Medulla oblongata (tissue), 1 donor: Measurements from ENCODE around the gene GLI2.

Experiments
- DNase-seq: peaks from one replicate; pipeline ENCODE4 v3.0.0-alpha.2; 2015; ENCODE audit errors: extremely low spot score

The GLI2 gene

GRCh38 chr2:120738117-120738516, 2.4 kb downstream of the GLI2 start:
- no peak for DNase-seq

- DNase-seq = no peak
Measured at GRCh38 chr2:120738786-120739437, 3.2 kb downstream of the GLI2 start.

- DNase-seq = no peak
Measured at GRCh38 chr2:120739438-120740090, 3.9 kb downstream of the GLI2 start.

- DNase-seq = no peak
Measured at GRCh38 chr2:120740375-120740764, 4.7 kb downstream of the GLI2 start.

- no peak for DNase-seq
Measured at GRCh38 chr2:120740765-120741524, 5.3 kb downstream of the GLI2 start.

- no peak for DNase-seq
Measured at GRCh38 chr2:120741571-120742561, 6.2 kb downstream of the GLI2 start.

GRCh38 chr2:120743657-120744056, 8.0 kb downstream of the GLI2 start:
- DNase-seq = no peak

- no peak for DNase-seq
Measured at GRCh38 chr2:120744817-120745216, 9.1 kb downstream of the GLI2 start.

GRCh38 chr2:120745420-120746111, 9.9 kb downstream of the GLI2 start:
- no peak for DNase-seq

- no peak for DNase-seq
Measured at GRCh38 chr2:120746144-120746543, 10.5 kb downstream of the GLI2 start.

- DNase-seq = no peak
Measured at GRCh38 chr2:120747281-120747680, 11.6 kb downstream of the GLI2 start.

GRCh38 chr2:120747706-120748105, 12.0 kb downstream of the GLI2 start:
- DNase-seq = no peak

GRCh38 chr2:120748310-120748709, 12.6 kb downstream of the GLI2 start:
- DNase-seq = no peak

GRCh38 chr2:120748741-120749140, 13.1 kb downstream of the GLI2 start:
- no peak for DNase-seq

- no peak for DNase-seq
Measured at GRCh38 chr2:120749506-120750431, 14.1 kb downstream of the GLI2 start.

- no peak for DNase-seq
Measured at GRCh38 chr2:120750488-120751210, 15.0 kb downstream of the GLI2 start.

GRCh38 chr2:120751553-120751952, 15.9 kb downstream of the GLI2 start:
- DNase-seq = no peak

- DNase-seq = no peak
Measured at GRCh38 chr2:120754067-120754960, 18.6 kb downstream of the GLI2 start.
